Suprapubic skin (tissue), 4 donors: ENCODE results near the gene ZNF610. TPM values are rescaled to one million over a fixed set of nuclear protein-coding genes. Genes with fewer than 3 reads are reported as not detected.
"Not testable (repeated sequence)": the region's sequence is repeated elsewhere in the genome, so short reads cannot be mapped to it uniquely, and the experiment has no call there.

ENCODE experiments used
- DNase-seq, 2 donors: peaks; one replicate each; pipeline ENCODE4 v3.0.0-alpha.2; 2019; ENCODE audit warnings: low spot score in 2 of 2
- H3K27ac ChIP-seq: fragments of 200-600 bp; sonication (generic); one replicate; pipeline ENCODE4 v1.5.1; 2019
- H3K27me3 ChIP-seq: fragments of 200-600 bp; sonication (generic); one replicate; pipeline ENCODE4 v1.5.1; 2019
- H3K36me3 ChIP-seq: fragments of 200-600 bp; sonication (generic); one replicate; pipeline ENCODE4 v1.5.1; 2019
- H3K4me1 ChIP-seq: fragments of 200-600 bp; sonication (generic); one replicate; pipeline ENCODE4 v1.5.1; 2019
- H3K4me3 ChIP-seq: fragments of 200-600 bp; sonication (generic); one replicate; pipeline ENCODE4 v1.5.1; 2019; ENCODE audit warnings: mild to moderate bottlenecking
- H3K9me3 ChIP-seq: fragments of 200-600 bp; sonication (generic); one replicate; pipeline ENCODE4 v1.5.1; 2019
- EP300 ChIP-seq: sonication (generic); formaldehyde crosslinking; IDR thresholded peaks from one replicate; pipeline ENCODE4 v1.6.1; 2017; ENCODE audit warnings: antibody characterized with exemption
- POLR2A ChIP-seq, 2 donors: fragments of 450-650 bp; IDR thresholded peaks; one replicate each; pipeline ENCODE4 v1.6.1; 2017; ENCODE audit warnings: antibody characterized with exemption in 2 of 2, mild to moderate bottlenecking in 2 of 2, moderate library complexity in 2 of 2
- POLR2AphosphoS5 ChIP-seq, 3 donors: sonication (generic); formaldehyde crosslinking; IDR thresholded peaks; one replicate each; pipeline ENCODE4 v1.6.1; 2017; ENCODE audit warnings: antibody characterized with exemption in 3 of 3
- WGBS: methylation state at CpG from one replicate; pipeline ENCODE4 v1.1.5; 2018; 5-methylcytosine and 5-hydroxymethylcytosine counted together
- total RNA-seq, 4 donors: library from RNA; depleted of rRNA; stranded (reverse); fragments of >200 nt; gene quantifications; one replicate each; pipeline ENCODE4 v1.1.0, GENCODE V29; 2016
- TF ChIP-seq, protein P1 (sequence below), 2 donors: fragments of 200-600 bp in 1 of 2; fragments of 450-650 bp in 1 of 2; sonication (generic) in 1 of 2; IDR thresholded peaks; one replicate each; pipeline ENCODE4 v1.5.1; 2016 to 2019; ENCODE audit warnings: antibody characterized with exemption in 2 of 2, mild to moderate bottlenecking in 1 of 2, moderate library complexity in 1 of 2

The ZNF610 gene
- total RNA-seq, 4 donors from 2014 or later: 1.0 to 5.3 (median 1.2) TPM

DNA sequence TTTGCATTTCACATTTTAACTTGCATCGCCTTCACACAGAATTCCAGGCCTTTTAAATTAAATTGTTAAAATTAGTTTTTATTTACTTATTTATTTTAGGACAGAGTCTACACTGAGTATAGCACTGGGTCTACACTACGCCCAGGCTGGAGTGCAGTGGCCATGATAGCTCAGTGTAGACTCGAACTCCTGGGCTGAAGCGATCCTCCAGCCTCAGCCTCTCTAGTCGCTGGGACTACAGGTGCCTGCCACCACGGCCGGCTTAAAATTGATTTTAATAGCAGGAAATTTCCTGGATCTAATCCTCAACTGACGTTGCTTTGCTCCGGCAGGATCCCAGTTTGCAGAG lies 301 bp upstream of the ZNF610 start:
- peak overlapping the region; percentile 68 for H3K4me3 ChIP-seq
- H3K4me1 ChIP-seq: peaks cover 9% of the 10 kb centered on the region
- TF ChIP-seq POLR2AphosphoS5 (IDR thresholded peaks at IDR 0.05) (no peak), EP300 (no peak), POLR2A (IDR thresholded peaks at IDR 0.05) (no peak)
- TF ChIP-seq, protein P1, sequence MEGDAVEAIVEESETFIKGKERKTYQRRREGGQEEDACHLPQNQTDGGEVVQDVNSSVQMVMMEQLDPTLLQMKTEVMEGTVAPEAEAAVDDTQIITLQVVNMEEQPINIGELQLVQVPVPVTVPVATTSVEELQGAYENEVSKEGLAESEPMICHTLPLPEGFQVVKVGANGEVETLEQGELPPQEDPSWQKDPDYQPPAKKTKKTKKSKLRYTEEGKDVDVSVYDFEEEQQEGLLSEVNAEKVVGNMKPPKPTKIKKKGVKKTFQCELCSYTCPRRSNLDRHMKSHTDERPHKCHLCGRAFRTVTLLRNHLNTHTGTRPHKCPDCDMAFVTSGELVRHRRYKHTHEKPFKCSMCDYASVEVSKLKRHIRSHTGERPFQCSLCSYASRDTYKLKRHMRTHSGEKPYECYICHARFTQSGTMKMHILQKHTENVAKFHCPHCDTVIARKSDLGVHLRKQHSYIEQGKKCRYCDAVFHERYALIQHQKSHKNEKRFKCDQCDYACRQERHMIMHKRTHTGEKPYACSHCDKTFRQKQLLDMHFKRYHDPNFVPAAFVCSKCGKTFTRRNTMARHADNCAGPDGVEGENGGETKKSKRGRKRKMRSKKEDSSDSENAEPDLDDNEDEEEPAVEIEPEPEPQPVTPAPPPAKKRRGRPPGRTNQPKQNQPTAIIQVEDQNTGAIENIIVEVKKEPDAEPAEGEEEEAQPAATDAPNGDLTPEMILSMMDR (IDR thresholded peaks at IDR 0.05): no peak
- WGBS: 69% methylated on average over 7 of the region's 9 CpGs
- peak overlapping the region; percentile 81 for H3K27ac ChIP-seq
- no peak for DNase-seq
- H3K27me3 ChIP-seq: no peaks in the 10 kb centered on the region
- peaks cover 16% of the 10 kb centered on the region for H3K9me3 ChIP-seq
- no peaks in the 10 kb centered on the region for H3K36me3 ChIP-seq

DNA sequence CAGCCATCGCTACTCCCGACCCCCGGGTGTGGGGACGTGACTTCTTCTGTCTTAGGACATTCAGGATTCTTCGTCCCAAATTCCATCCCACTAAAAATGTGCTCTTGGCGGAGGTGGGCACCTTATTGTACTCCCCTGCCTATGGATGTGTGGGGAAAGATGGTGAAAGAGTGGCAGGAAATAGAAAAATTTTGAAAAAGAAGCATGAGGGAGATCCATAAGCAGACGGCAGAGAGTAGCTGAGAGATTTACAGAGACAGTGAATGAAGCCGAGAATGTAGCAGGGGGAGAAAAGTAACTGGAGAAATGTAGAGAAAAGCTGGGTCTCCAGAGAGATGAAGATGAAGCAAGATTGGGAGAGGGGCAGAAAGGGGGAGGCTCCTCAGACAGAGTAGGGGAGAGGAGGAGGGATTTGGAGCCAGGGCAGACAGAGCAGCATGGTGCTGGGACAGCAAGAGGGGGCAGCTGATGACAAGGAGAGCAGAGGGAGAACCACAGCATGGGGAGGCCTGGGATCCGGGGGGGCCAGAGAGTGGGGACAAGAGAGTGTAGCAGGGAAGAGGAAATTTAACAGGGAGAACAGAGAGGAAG lies 843 bp downstream of the ZNF610 start:
- Histone ChIP-seq H3K27ac (peak overlapping the region; percentile 81), H3K36me3 (no peaks in the 10 kb centered on the region), H3K9me3 (peaks cover 8% of the 10 kb centered on the region), H3K27me3 (no peaks in the 10 kb centered on the region), H3K4me3 (peak overlapping the region; percentile 68), H3K4me1 (peaks cover 9% of the 10 kb centered on the region)
- DNase-seq: no peak
- 2% methylated on average over 9 of the region's 9 CpGs for WGBS
- no peak for TF ChIP-seq EP300
- TF ChIP-seq, protein P1 (IDR thresholded peaks at IDR 0.05): no peak
- TF ChIP-seq POLR2AphosphoS5 (IDR thresholded peaks at IDR 0.05): no peak
- no peak for TF ChIP-seq POLR2A (IDR thresholded peaks at IDR 0.05)

DNA sequence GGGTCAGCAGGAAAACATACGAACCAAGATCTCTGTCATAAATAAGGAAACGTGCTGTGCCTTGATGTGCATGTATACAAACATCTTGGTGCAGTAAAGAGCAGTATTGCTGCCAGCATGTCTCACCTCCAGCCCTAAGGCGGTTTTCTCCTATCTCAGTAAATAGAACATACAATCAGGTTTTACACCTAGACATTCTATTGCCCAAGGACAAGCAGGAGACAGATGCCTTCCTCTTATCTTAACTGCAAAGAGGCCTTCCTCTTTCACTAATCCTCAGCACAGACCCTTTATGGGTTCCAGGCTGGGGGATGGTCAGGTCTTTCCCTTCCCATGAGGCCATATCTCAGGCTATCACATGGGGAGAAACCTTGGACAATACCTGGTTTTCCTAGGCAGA lies 3.0 kb downstream of the ZNF610 start:
- 77% methylated on average over 3 of the region's 3 CpGs for WGBS
- not testable (repeated sequence) for H3K4me1 ChIP-seq

DNA sequence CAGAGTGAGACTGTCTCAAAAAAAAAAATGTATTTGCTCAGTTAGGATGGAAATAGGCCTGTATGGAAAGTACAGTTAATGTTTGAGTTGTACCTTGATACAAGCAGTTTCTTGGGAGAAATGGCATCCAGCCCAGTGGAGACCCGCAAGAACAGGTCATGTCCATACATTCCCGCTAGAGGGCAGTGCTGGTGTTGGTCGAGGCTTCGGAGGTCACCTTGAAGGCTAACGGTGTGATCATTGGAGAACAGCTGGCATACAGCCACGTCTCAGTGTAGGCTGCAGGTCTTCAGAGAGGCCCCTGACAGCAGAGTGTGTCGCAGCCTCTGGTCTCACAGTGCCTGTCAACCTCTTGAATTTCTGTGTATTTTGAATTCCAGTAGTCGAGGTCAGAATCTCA lies 7.5 kb downstream of the ZNF610 start:
- Histone ChIP-seq H3K4me3 (no peak overlapping the region), H3K36me3 (peaks cover 8% of the 10 kb centered on the region), H3K4me1 (no peaks in the 10 kb centered on the region), H3K9me3 (no peaks in the 10 kb centered on the region), H3K27me3 (no peaks in the 10 kb centered on the region), H3K27ac (no peak overlapping the region)
- peak in 1 of 2 donors; percentile 60 for DNase-seq
- TF ChIP-seq, protein P1 (IDR thresholded peaks at IDR 0.05): peak; percentile 26 to 33
- TF ChIP-seq EP300: no peak
- TF ChIP-seq POLR2AphosphoS5 (IDR thresholded peaks at IDR 0.05): no peak
- no peak for TF ChIP-seq POLR2A (IDR thresholded peaks at IDR 0.05)
- 22% methylated on average over 8 of the region's 8 CpGs for WGBS

More for the DNA sequence above, 3.0 kb downstream of the ZNF610 start:
- H3K36me3 ChIP-seq, DNase-seq, H3K4me3 ChIP-seq, H3K27me3 ChIP-seq, H3K27ac ChIP-seq, H3K9me3 ChIP-seq: not testable (repeated sequence)

DNA sequence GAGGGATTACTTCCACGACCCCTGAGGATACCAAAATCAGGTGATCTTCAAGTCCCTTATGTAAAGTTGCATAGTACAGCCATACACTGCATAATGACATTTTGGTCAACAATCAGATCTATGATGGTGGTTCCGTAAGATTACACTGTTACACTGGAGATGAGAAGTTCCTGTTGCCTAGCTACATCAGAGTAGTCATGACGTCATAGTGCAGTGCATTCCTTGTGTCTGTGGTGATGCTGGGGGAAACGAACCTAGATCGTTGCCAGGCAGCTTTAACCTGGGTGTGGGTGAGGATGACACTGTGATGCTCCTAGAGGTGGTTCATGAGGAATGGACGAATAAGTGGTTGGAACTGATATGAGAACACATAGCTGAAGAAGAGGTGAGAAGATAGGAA lies 9.1 kb downstream of the ZNF610 start:
- no peaks in the 10 kb centered on the region for H3K4me1 ChIP-seq
- 88% methylated on average over 6 of the region's 6 CpGs for WGBS
- no peaks in the 10 kb centered on the region for H3K9me3 ChIP-seq
- H3K27ac ChIP-seq: no peak overlapping the region
- DNase-seq: no peak
- no peak overlapping the region for H3K4me3 ChIP-seq
- H3K27me3 ChIP-seq: no peaks in the 10 kb centered on the region
- H3K36me3 ChIP-seq: peaks cover 20% of the 10 kb centered on the region
- TF ChIP-seq, protein P1 (IDR thresholded peaks at IDR 0.05): no peak
- TF ChIP-seq POLR2AphosphoS5 (IDR thresholded peaks at IDR 0.05) (no peak), POLR2A (IDR thresholded peaks at IDR 0.05) (no peak), EP300 (no peak)

DNA sequence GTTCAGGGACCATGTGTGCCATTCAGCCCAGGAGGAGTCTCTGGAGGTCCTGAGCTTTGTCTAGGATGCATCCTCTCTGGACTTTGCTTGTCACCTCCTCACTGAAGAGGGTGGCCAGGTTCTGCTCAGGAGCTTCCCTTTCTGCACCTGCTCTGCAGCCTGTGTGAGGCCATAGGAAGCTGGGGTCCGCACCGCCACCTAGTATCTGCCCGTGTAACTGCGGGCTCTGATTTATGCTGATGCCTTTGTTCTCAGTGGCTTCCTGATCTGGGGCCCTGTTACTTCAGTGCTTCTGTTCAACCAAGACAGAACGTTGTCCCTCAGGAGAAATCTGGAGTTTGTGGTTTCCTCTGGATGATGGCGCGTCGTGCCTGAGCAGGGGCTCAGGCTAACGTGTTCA lies 15.5 kb downstream of the ZNF610 start:
- Histone ChIP-seq H3K9me3 (no peaks in the 10 kb centered on the region), H3K27me3 (no peaks in the 10 kb centered on the region), H3K4me1 (no peaks in the 10 kb centered on the region), H3K4me3 (no peak overlapping the region), H3K27ac (no peak overlapping the region), H3K36me3 (peaks cover 52% of the 10 kb centered on the region)
- TF ChIP-seq POLR2AphosphoS5 (IDR thresholded peaks at IDR 0.05): no peak
- TF ChIP-seq, protein P1 (IDR thresholded peaks at IDR 0.05): no peak
- TF ChIP-seq POLR2A (IDR thresholded peaks at IDR 0.05): no peak
- 78% methylated on average over 9 of the region's 9 CpGs for WGBS
- no peak for DNase-seq
